ENCODE measurements around the gene FBN1.

DNA sequence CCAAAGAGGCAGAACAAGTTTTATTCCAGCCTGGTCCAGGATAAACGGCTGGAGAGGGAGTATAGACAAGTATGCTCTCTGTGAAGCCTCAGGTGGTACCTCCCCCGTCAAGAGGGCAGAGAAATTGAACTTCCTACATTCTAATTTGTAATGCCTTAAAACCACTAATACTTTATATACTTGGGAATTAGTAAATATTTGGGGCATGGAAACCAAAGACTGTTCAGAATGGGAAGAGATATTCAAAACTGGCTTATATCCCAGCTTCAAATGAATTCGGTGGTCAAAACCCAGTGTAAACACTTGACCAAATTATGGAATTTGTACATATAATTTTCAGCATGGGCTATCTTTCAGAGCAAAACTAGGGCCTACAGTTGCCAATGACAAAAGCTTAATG lies 122.6 kb downstream of the FBN1 start:
- no peak for TF ChIP-seq CTCF (IDR thresholded peaks at IDR 0.05)
- no peak for TF ChIP-seq POLR2A (IDR thresholded peaks at IDR 0.05)
